IMR-90 (cell line): ENCODE measurements around the gene CIAO3.

Source experiments
- BHLHE40 ChIP-seq: fragments of 150-350 bp; IDR thresholded peaks from 2 replicates; pipeline ENCODE4 v1.6.1; 2016; ENCODE audit warnings: mild to moderate bottlenecking, low read depth, low read length
- CEBPB ChIP-seq: IDR thresholded peaks from 2 replicates; pipeline ENCODE4 v1.6.1; 2012; ENCODE audit warnings: low read depth, low read length, improper control_type of control experiment
- CTCF ChIP-seq: conservative IDR thresholded peaks from 2 replicates; pipeline ENCODE4 v1.5.1; 2012; ENCODE audit warnings: mild to moderate bottlenecking, low read depth, low read length, improper control_type of control experiment
- MXI1 ChIP-seq: IDR thresholded peaks from 2 replicates; pipeline ENCODE4 v1.6.1; 2012; ENCODE audit warnings: low read depth, mild to moderate bottlenecking, low read length, moderate library complexity, borderline replicate concordance
- POLR2A ChIP-seq: IDR thresholded peaks from 2 replicates; pipeline ENCODE4 v1.6.1; 2012; ENCODE audit warnings: mild to moderate bottlenecking, low read depth, low read length
- RAD21 ChIP-seq: IDR thresholded peaks from 2 replicates; pipeline ENCODE4 v1.6.1; 2012; ENCODE audit warnings: low read length, improper control_type of control experiment
- SMC3 ChIP-seq: fragments of 150-350 bp; IDR thresholded peaks from 2 replicates; pipeline ENCODE4 v1.6.1; 2016; ENCODE audit warnings: low read depth, mild to moderate bottlenecking, antibody characterized with exemption, low read length, moderate library complexity
- USF2 ChIP-seq: fragments of 150-350 bp; IDR thresholded peaks from 2 replicates; pipeline ENCODE4 v1.6.1; 2017; ENCODE audit warnings: mild to moderate bottlenecking, antibody characterized with exemption, low read length, low read depth

- TF ChIP-seq BHLHE40: no peak
- TF ChIP-seq SMC3: no peak
- no peak for TF ChIP-seq CTCF
- no peak for TF ChIP-seq MXI1
- no peak for TF ChIP-seq POLR2A
- no peak for TF ChIP-seq RAD21
- TF ChIP-seq USF2: no peak
- TF ChIP-seq CEBPB: no peak
Observed at GRCh38 chr16:734981-735881, 5.6 kb downstream of the CIAO3 start.
